D341Med (cell line): Measurements from ENCODE around the gene CEACAM21.

Experiments used
- DNase-seq: peaks from one replicate; pipeline ENCODE4 v3.0.0; 2012; ENCODE audit warnings: low spot score

Gene CEACAM21

DNA sequence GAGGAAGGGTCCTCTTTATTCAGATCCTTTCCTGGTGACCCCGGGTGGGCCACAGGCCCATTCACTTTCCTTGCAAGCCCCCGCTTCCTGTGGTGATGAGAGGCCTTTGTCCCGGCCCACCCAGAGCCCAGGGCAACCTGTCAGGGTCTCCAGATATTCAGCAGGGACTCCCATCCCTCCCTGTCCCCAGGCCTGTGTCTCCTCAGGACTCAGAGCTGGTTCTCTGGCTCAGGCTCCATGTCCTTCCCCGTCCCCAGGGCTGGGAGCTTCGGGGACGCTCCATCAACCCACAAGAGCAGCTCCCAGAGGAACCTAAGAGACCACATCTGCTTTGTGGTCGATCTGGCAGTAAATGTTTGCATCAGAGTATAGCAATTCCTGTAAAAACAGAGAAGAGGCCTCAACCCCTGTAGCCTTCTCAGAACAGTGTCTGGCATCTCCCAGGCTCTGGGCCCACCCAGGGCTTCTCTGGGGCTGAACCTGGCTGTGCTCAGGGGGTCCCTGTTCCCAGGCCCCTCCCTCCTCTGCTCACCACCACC is 43.1 kb downstream of the CEACAM21 start:
- DNase-seq: no peak

GRCh38 chr19:41620171-41620570 is 44.2 kb downstream of the CEACAM21 start:
- no peak for DNase-seq

DNA sequence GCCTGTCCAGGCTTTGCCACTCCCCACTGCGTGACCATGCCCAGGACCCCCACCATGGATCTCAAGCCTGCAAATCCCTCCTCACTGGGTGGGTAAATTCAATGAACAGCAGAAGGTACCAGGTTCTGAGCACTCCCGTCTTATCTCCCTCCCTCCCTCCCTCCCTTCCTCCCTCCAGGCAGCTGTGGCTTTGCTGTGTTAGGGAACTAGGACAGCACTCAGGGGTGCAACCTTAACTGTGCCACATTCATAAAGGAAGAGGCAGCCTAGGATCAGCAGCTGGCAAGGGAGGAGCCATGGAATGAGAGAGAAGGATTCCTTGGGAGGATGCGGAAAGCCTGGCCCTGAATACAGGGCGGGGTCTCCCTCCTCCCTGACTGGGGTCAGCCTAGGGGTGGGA is 45.3 kb downstream of the CEACAM21 start:
- DNase-seq: no peak

GRCh38 chr19:41621654-41622053 is 45.7 kb downstream of the CEACAM21 start:
- DNase-seq: no peak

DNA sequence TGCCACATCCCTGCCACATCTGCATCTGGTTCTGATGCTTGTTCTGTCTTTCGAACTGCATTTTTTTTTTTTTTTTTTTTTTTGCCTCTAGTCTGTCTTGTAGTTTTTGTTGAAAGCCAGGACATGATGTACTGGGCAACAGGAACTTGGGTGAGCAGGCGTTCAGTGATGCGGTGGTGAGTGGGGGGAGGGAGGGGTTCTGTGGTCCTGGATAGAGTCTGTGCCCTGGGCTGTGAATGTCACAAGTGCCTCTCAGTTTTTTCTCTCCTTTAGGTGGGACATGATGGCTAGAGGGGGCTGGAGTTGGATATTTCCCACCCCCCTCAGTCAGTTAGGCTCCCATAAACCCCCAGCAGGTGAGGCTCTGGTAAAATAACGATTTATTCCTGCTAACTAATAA is 47.4 kb downstream of the CEACAM21 start:
- no peak for DNase-seq

- no peak for DNase-seq
Observed at GRCh38 chr19:41624515-41624914, 48.5 kb downstream of the CEACAM21 start.

DNA sequence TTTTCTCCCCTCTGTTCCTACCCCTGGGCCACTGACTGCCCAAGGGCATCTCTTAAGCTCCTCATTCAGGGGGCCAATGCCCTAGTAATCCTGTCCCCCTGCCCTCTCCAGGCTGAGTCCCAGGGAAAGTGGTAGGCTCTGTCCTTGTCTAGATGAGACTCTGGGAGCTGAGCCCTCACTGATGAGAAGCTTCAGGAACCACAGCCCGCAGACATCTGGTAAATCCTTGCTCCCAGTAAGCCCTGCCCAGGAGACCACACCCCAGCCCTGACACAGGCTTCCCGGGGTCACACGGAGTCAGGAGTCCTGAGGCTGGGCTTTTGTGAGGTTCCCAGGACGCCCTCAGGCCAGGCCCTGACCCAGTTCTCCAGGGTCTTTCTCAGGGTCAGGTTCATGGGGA is 49.0 kb downstream of the CEACAM21 start:
- DNase-seq: no peak

GRCh38 chr19:41626278-41626677 is 50.3 kb downstream of the CEACAM21 start:
- DNase-seq: no peak

DNA sequence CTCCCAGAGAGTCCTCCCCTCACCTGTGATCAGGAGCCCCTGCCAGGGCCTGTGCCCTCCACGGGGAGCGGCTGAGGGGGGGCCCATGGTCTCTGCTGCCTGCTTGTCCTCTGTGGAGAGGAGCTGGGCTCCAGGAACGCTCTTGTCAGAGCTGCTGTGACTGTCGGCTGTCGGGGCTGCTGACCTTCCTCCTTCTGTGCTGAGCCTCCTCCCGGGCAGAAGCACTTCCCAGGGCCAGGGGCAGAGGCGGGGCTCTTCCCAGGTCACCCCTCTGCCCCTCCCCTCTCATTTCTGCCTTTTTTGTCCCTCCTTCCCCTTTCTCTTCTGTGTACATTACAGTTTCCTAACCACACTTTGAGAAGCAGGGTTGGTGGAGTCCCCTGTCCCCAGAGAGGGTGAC is 50.9 kb downstream of the CEACAM21 start, which contains the start of gene CEACAM4:
TSS of gene CEACAM4 (minus strand) at position 198 of the 400 bp plus-strand sequence. CDS start at position 87, 111 bp downstream.
- no peak for DNase-seq

DNA sequence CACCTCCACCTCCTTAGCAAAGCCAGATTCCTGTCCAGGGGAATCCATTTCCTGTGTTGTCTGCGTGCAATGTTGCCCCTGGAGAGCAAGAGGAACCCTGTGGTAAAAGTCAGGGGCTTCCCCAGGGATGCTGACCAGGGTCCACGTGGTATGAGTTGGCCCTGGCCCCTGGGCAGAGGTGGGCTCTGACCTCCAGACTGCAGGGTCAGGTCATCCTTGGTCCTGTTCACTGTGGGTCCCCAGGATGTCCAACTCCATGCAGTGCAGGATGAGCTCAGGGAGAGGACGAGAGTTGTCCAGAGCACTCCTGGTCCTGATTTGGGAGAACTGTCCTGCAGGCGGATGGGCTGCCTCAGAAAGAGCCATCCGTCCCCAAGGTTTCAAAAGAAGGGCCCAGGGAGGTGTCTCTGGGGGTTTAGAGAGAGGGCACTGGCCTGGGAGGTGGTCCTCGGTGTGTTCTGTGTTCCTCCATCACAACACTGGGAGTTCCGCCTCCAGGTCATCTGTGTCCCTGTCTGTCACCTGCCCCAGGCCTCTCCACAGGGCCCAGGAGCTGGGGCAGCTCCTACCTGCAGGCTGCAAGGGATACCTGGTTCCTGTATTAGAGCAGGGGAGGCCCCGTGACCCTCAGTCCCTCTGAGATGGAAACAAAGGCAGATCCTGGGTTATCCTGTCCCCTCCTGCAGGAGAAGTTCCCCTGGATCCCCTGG is 52.2 kb downstream of the CEACAM21 start:
- DNase-seq: no peak
